Stimulated activated CD4-positive, alpha-beta T cell treated with anti-CD3 and anti-CD28 coated beads, TNF-alpha, amount 100 ng/mL, for 4 hours (primary cell): ENCODE data around the gene TRIM66.

Experiments used
- DNase-seq, 3 experiments: peaks; one replicate each; pipeline ENCODE4 v3.0.0-alpha.2; 2020; ENCODE audit warnings: low read depth in 3 of 3

TRIM66 gene

DNA sequence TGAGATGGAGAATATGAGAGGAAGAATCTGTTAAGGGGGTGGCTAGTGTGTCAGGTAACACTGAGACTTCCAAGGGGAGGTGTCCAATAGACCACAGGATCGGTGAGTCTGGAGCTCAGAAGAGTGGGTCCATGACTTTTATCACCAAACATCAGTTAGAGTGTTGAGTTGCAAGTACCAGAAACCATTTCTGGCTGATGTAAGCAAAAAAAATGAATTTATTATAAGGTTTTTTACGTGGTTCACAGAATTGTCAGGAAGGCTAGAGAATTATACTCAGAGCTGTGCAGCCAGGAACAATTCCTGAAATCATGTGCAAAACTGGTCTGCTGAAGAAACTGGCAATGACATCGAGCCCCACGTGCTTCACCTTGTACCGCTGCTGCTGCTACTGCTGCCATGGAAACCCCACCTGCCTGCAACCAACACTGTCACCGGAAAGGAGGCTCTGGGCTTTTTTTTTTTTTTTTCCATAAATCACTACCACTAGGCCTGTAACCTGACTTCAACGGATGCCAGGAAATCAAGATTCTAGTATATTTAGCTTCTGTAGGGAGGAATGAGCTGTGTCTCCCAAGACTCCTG is 71.8 kb downstream of the TRIM66 start:
- DNase-seq: no peak

- no peak for DNase-seq
Measured at GRCh38 chr11:8608652-8609051, 73.8 kb downstream of the TRIM66 start.

DNA sequence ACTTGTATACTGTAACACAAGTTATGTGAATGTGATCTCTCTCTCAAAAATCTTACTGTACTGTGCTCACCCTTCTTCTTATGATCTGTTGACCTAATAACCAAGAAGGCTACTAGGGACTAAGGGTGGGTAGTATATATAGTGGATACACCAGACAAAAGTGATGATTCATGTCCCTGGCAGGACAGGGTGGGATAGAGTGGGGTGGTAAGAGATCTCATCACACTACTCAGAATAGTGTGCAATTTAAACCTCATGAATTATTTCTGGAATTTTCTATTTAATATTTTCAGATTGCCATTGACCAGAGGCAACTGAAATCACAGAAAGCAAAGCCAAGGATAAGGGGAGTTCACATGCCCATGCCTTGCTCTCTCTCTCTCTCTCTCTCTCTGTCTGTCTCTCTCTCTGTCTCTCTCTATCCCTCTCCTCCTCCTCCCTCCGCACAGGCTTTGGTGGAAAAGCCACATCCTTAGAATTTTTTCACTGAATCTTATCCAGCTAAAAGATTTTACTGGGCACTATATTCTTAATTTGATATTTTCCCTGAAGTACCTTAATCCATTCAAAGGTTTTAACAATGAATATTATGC is 76.4 kb downstream of the TRIM66 start:
- DNase-seq: no peak

- DNase-seq: no peak
Measured at GRCh38 chr11:8604078-8604723, 78.3 kb downstream of the TRIM66 start.

DNA sequence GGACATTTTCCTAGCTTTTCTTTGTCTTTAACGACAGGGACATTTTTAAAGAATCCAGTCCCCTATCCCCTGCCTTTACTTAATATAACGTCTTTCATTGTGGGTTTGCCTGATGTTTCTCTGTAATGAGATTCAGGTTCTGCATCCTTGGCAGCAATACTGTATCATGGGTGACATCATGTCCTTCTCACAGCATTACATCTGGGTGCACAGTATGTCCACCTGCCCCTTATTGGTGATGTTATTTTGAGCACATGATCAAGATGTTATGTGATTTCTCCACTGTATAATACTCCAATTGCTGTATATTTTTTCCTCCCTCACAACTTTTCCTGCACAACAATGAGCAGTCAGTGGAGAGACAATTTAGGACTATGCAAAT is 78.8 kb downstream of the TRIM66 start:
- no peak for DNase-seq

- DNase-seq: no peak
Measured at GRCh38 chr11:8601376-8602133, 80.9 kb downstream of the TRIM66 start.

- no peak for DNase-seq
Measured at GRCh38 chr11:8598506-8598905, 84.0 kb downstream of the TRIM66 start.

DNA sequence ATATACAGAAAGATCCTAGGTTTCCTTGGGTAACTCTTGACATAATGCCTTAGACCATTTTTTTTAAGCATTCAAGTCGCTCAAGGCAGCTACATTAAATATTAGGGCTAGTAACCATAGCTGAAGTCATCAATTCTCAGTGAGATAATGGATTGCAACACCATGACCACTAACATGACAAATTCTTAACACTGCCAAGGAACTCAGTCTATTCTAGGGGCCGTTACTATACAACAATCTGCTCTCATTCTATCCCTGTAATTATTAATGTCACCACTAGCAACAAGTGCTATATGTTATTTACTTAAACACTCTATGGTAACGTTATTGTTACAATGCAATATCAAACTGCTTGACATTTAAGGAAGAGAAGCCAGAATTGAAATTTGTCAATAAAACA is 85.3 kb downstream of the TRIM66 start:
- DNase-seq: no peak

GRCh38 chr11:8596504-8597046 is 85.9 kb downstream of the TRIM66 start:
- DNase-seq: no peak

- no peak for DNase-seq
Measured at GRCh38 chr11:8593935-8594909, 88.2 kb downstream of the TRIM66 start, which contains the start of gene STK33. Gene STK33 (minus strand): TSS chr11:8594228. CDS start chr11:8474905, 119,323 bp downstream.

DNA sequence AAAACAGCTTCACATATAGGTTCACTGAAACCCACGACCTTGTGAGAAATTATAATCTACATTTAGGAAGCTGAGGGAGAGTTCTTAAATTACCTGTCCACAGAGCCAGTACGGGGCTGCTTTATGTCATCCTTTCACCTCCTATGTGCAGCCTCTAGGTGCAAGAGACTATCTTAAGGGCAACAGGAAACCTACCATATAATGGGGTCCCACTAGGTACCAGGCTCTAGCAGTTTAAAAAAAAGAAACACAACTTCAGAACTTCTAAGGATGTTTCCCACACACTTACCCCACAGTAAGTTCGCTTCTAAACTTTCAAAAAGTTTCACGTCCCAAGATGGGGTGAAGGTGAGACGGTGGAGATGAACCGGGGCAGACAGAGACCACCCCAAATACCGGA is 89.0 kb downstream of the TRIM66 start:
- no peak for DNase-seq

- DNase-seq: no peak
Measured at GRCh38 chr11:8587915-8588314, 94.5 kb downstream of the TRIM66 start.

- no peak for DNase-seq
Measured at GRCh38 chr11:8586805-8587204, 95.7 kb downstream of the TRIM66 start.

DNA sequence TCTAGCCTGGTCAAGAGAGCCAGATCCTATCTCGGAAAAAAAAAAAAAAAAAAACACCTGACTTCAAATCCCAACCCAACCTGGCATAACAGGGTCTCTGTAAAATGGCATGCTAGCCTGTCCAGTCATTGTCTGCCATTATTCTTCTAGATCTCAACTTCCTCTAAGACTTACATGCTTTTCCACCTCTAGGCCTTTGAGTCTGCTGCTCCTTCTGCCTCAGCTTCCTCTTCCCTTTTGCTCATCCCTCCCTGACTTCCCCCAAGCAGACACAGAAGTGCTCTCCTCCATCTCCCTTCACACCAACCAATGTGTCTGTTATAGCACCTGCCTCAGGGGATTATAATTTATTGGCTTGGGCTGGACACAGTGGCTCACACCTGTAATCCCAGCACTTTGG is 96.3 kb downstream of the TRIM66 start:
- no peak for DNase-seq

- no peak for DNase-seq
Measured at GRCh38 chr11:8584511-8584910, 98.0 kb downstream of the TRIM66 start.

DNA sequence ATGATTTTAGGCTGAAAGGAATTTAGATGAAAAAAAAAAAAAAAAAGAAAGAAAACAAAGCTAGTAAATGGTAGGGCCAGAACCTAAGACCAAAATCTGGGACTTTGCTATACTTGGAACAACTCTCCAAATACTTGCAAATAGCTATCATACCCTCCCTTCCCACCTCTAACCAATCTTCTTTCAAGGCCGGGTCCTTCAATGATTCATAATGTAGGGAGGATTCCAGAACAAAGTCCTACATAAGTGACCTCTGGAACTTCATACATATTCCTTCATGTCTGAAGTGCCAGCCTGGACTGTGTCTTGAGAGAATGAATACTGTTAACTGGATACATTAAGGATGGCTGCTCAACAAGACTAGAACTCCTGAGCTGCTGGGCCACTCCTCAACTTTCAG is 98.4 kb downstream of the TRIM66 start:
- DNase-seq: no peak

- no peak for DNase-seq
Measured at GRCh38 chr11:8581300-8581699, 101.2 kb downstream of the TRIM66 start.

GRCh38 chr11:8577791-8578581 is 104.5 kb downstream of the TRIM66 start:
- no peak for DNase-seq

DNA sequence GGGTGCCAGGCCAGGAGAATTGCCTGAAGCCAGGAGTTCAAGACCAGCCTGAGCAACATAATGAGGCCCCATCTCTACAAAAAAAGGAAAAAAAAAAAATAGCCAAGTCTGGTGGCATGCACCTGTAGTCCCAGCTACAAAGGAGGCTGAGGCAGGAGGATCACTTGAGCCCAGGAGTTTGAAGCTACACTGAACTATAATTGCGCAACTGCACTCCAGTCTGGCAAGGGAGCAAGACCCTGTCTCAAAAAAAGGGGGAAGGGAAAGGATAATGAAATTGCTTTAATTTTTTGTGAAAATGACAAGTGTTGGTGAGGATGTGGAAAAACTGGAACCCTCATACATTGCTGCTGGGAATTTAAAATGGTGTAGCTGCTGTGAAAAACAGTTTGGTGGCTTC is 107.7 kb downstream of the TRIM66 start:
- no peak for DNase-seq

DNA sequence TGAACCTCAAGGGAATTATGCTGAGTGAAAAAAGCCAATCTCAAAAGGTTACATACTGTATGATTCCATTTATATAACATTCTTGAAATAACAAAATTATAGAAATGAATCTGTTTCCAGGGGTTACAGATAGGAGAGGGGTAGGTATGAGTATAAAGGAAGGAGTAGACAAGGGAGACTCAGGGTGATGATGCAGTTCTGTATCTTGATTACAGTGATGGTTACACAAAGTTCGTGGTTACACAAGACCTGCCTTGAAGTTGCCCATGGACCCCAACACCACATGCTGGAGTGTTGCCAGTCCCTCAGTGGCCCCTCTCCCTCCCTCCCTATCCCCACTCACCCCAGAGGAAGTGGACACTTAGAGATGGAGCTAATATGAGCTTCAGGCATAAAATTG is 108.7 kb downstream of the TRIM66 start:
- no peak for DNase-seq
